Stimulated activated CD4-positive, alpha-beta T cell treated with anti-CD3 and anti-CD28 coated beads, Interleukin-2, amount 100 ng/mL, for 4 hours (primary cell): ENCODE data around the gene BTG2.
"Not testable (repeated sequence)": the region's sequence is repeated elsewhere in the genome, so short reads cannot be mapped to it uniquely, and the experiment has no call there.

ENCODE experiments used
- DNase-seq: peaks from one replicate; pipeline ENCODE4 v3.0.0-alpha.2; 2020; ENCODE audit warnings: low read depth

BTG2 gene

GRCh38 chr1:203291201-203292096, 13.9 kb upstream of the BTG2 start:
- no peak for DNase-seq

GRCh38 chr1:203295796-203296195, 9.5 kb upstream of the BTG2 start:
- no peak for DNase-seq

- no peak for DNase-seq
Observed at GRCh38 chr1:203296460-203297073, 8.8 kb upstream of the BTG2 start.

GRCh38 chr1:203299169-203299568, 6.2 kb upstream of the BTG2 start:
- no peak for DNase-seq

- DNase-seq, result not testable (repeated sequence)
Observed at GRCh38 chr1:203299719-203300429, 5.4 kb upstream of the BTG2 start.

- no peak for DNase-seq
Observed at GRCh38 chr1:203300441-203301330, 4.6 kb upstream of the BTG2 start.

- DNase-seq, result no peak
Observed at GRCh38 chr1:203301331-203301668, 4.0 kb upstream of the BTG2 start.

GRCh38 chr1:203302456-203302855, 2.9 kb upstream of the BTG2 start:
- no peak for DNase-seq

GRCh38 chr1:203302894-203303293, 2.4 kb upstream of the BTG2 start:
- no peak for DNase-seq

GRCh38 chr1:203304391-203304918, 864 bp upstream of the BTG2 start:
- no peak for DNase-seq

- DNase-seq, result no peak
Observed at GRCh38 chr1:203305809-203306088, 430 bp downstream of the BTG2 start.

GRCh38 chr1:203306089-203306964, 1.0 kb downstream of the BTG2 start:
- no peak for DNase-seq

GRCh38 chr1:203306965-203307541, 1.7 kb downstream of the BTG2 start:
- DNase-seq, result no peak

- no peak for DNase-seq
Observed at GRCh38 chr1:203307641-203308126, 2.4 kb downstream of the BTG2 start.

GRCh38 chr1:203308328-203308922, 3.1 kb downstream of the BTG2 start:
- DNase-seq, result no peak

- no peak for DNase-seq
Observed at GRCh38 chr1:203308923-203309331, 3.6 kb downstream of the BTG2 start.

GRCh38 chr1:203311368-203312301, 6.3 kb downstream of the BTG2 start:
- DNase-seq, result no peak

GRCh38 chr1:203314025-203314759, 8.9 kb downstream of the BTG2 start:
- not testable (repeated sequence) for DNase-seq
